KOPT-K1 (cell line): ENCODE results near the gene ANXA11.

ENCODE experiments used
- H3K27ac ChIP-seq: fragments of 200-600 bp; sonication (generic); 2 replicates; pipeline ENCODE4 v1.5.1; 2016; ENCODE audit warnings: antibody characterized with exemption, mild to moderate bottlenecking, low read depth, low read length; ENCODE audit not compliant: poor library complexity, severe bottlenecking
- H3K36me3 ChIP-seq: fragments of 200-600 bp; sonication (generic); 2 replicates; pipeline ENCODE4 v1.5.1; 2017; ENCODE audit warnings: antibody characterized with exemption, mild to moderate bottlenecking, low read length, moderate library complexity; ENCODE audit not compliant: insufficient read depth
- H3K9me3 ChIP-seq: fragments of 200-600 bp; sonication (generic); 2 replicates; pipeline ENCODE4 v1.5.1; 2017; ENCODE audit warnings: antibody characterized with exemption, low read length, mild to moderate bottlenecking; ENCODE audit not compliant: insufficient read depth, poor library complexity, severe bottlenecking

The ANXA11 gene

DNA sequence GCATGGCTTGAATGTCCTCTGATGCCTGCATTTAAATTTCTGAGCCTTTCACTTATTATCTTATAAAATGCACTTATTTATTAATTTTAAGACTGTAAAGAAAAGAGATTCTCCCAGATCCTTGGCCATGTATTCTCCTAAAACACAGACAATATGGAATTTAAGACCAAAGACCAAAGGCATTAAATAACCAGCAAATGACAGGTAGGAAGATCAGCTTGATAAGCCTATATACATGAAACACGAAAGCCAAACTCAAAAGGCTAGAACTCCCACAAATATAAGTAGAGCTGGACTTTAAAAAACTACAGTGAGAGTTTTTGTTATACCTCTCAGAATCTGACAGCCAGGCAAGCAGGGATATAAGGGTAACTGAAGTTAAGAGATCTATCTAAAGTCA lies 5.1 kb downstream of the ANXA11 start:
- Histone ChIP-seq H3K36me3 (peaks cover 3% of the 10 kb centered on the region; the same call in 1 of the 2 replicates), H3K9me3 (no peaks in the 10 kb centered on the region), H3K27ac (no peak overlapping the region)

DNA sequence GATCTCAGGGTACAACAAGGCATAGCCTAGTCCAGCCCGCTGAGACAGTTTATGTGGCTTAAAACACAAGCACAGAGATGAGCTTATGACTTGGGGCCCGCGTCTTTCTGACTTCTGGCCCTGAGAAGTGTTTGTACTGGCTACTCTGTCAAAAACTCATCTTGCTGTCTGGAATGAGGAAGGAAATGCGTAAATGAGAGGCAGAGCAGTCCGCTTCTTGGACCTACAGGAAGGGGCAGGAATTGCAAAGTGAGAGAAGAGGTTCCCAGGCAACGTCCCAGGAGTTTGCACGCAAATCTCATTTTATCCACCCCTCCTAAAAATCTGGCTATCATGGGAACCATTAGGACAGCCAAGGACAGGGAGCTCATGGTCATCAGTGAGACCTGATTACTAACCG lies 5.5 kb downstream of the ANXA11 start:
- Histone ChIP-seq H3K9me3 (no peaks in the 10 kb centered on the region), H3K36me3 (peaks cover 6% of the 10 kb centered on the region; the same call in 1 of the 2 replicates), H3K27ac (no peak overlapping the region)

- H3K27ac ChIP-seq = peak overlapping the region; percentile 37
- H3K9me3 ChIP-seq = no peaks in the 10 kb centered on the region
These were observed 7.1 kb downstream of the ANXA11 start for GRCh38 chr10:80197972-80198916.

DNA sequence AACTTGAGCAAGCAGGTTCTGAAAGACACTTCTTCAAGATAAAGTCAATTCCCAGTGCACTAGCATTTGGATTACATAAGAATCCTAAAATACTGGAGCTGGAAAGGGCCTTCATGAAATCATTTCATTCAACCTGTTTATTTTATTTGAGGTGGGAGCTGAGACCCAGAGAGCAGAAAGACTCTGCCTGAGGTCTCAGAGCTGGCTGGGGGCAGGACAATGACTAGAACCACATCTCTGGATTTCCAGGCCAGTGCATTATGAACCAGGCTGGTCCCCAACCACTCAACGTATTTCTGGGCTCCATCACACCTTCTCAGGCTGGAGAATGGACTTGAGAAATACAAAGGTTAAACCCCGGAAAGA lies 8.4 kb downstream of the ANXA11 start:
- peak overlapping the region; percentile 66 for H3K27ac ChIP-seq
- H3K36me3 ChIP-seq = peaks cover 26% of the 10 kb centered on the region; the same call in 1 of the 2 replicates

More at GRCh38 chr10:80197972-80198916, 7.1 kb downstream of the ANXA11 start:
- peaks cover 15% of the 10 kb centered on the region; the same call in 1 of the 2 replicates for H3K36me3 ChIP-seq

DNA sequence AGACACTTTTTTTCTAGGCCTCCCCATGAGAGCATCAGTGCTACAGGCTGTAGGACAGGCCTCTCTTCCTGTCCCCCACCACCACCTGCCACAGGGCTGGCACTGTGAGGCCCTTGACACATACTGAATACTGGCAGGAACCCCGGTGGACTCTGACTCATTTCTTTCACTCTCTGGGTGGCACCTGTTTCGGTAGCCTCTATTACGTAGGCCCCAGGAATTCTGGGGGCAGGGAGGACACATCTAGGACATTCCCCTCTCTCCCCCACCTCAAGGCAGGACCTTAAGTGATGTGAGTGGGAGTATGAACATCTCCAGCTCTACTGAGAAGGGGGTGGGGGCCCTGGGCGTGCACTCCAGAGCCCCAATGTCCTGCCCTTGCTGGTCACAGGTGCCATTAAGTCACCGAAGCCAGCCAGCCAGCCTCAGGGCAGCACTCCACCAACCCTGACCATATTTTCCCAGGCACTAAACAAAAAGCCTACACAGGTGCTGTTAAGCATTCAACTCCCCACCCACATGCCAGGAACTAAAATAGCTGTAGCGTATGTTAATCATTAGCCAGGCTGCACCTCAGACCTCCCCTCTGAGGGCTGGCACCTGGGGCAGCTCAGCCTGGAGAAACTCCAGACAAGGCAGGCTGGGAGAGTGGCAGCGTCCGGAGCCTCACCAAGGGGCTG lies 8.9 kb downstream of the ANXA11 start:
- peaks cover 18% of the 10 kb centered on the region for H3K9me3 ChIP-seq
- peak overlapping the region; percentile 66 for H3K27ac ChIP-seq
- peaks cover 31% of the 10 kb centered on the region; the same call in 1 of the 2 replicates for H3K36me3 ChIP-seq

More for the DNA sequence above, 8.4 kb downstream of the ANXA11 start:
- H3K9me3 ChIP-seq = peaks cover 13% of the 10 kb centered on the region

DNA sequence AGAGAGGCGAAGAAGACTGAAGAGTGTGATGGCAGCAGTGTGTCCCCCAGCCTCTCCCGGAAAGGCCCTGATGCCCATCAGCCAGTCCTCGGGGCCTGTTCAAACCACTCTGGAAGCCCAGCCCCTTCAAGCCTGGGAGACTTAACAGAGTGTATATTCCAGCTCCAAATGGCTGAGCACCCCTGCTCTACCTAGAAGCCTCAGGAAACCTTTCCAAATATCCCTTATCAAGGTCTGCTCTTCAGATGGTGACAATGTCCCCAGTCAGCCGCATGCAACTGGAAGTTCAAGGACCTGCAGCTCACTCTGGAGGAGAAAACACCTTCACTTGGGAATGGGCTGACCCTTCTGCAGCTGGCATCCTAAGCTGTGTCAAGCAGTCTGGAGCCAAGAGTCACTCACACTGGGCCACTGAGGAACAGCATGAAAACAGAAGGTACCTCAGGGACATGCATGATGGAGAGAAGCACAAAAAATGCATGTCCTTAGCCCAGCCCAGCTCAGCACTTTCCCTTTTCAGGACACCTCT lies 10.2 kb downstream of the ANXA11 start:
- Histone ChIP-seq H3K9me3 (peaks cover 19% of the 10 kb centered on the region), H3K27ac (peak overlapping the region; percentile 66)

DNA sequence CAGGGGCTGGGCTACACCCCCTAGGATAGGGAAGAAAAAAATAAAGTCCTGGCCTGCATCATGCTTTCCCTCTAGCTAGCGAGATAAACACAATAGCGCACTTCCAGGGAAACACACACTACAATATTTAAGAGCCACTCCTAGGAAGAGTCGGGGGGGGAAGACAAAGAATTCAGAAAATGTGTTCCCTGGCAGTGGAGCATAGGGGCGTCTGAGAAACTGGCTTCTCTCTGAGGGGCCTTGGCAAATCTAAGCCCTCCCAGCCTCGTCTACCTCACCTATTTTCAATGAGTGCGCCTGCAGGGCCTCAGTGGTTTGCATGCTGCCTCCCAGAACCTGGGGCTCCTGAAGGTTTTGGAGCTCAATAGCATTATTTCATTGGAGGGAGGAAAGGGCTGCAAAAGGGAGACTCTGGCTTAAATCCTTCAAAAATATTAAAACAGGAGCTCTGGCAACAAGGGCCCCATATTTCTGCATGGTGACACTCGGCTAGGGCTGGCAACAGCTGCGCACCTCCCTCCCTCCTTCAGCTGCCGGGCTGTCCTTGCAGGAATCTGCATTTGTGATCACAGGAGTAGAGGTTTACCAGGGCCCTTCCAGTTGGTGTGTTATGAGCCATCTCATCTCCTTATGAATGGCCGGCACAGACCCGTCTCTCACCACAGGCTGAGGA lies 10.8 kb downstream of the ANXA11 start:
- no peak overlapping the region for H3K27ac ChIP-seq
- H3K9me3 ChIP-seq = peaks cover 19% of the 10 kb centered on the region

More for the DNA sequence above, 10.2 kb downstream of the ANXA11 start:
- H3K36me3 ChIP-seq = peaks cover 31% of the 10 kb centered on the region; the same call in 1 of the 2 replicates

GRCh38 chr10:80192553-80192952 lies 12.8 kb downstream of the ANXA11 start:
- Histone ChIP-seq H3K9me3 (peaks cover 19% of the 10 kb centered on the region), H3K27ac (no peak overlapping the region), H3K36me3 (peaks cover 31% of the 10 kb centered on the region; the same call in 1 of the 2 replicates)

More for the DNA sequence above, 10.8 kb downstream of the ANXA11 start:
- peaks cover 31% of the 10 kb centered on the region; the same call in 1 of the 2 replicates for H3K36me3 ChIP-seq

DNA sequence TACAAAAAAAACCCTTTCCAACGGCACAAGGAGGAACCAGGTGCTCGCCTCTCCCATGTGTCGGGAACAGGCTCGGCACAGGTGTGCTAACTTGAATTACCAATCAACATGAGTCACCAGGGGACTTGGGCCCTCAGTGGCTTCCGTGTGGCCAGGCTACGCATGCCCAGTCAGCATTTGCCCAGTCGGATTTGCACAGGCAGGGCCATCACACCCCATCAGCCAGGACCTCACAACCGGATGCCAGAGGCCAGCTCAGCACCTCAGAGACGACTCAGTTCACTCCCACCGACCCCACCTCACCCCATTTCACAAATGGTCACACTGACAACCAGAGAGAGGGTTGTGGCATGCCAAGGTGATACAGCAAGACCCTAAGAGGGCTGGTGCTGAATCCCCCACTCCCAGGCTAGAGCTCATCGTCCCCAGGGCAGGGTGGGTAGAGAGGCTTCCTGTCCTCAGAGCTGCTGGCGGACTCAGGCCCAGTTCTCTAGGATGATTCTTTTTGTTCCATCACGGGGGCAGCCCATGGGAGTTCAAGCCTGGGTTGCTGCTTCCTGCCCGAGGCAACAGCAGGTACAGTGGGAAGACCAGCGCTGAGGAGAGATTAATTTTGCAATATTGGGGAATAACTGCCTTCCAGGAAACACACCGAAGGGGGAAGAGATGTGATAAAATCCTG lies 13.6 kb downstream of the ANXA11 start:
- H3K27ac ChIP-seq = no peak overlapping the region
- peaks cover 31% of the 10 kb centered on the region; the same call in 1 of the 2 replicates for H3K36me3 ChIP-seq
- peaks cover 19% of the 10 kb centered on the region for H3K9me3 ChIP-seq

- Histone ChIP-seq H3K9me3 (peaks cover 19% of the 10 kb centered on the region), H3K27ac (peak overlapping the region; percentile 87), H3K36me3 (peaks cover 24% of the 10 kb centered on the region; the same call in 1 of the 2 replicates)
These were observed 16.6 kb downstream of the ANXA11 start for GRCh38 chr10:80188713-80189112.

- Histone ChIP-seq H3K36me3 (peaks cover 24% of the 10 kb centered on the region), H3K9me3 (peaks cover 14% of the 10 kb centered on the region), H3K27ac (peak overlapping the region; percentile 87)
These were observed 17.6 kb downstream of the ANXA11 start for GRCh38 chr10:80187465-80188409.

DNA sequence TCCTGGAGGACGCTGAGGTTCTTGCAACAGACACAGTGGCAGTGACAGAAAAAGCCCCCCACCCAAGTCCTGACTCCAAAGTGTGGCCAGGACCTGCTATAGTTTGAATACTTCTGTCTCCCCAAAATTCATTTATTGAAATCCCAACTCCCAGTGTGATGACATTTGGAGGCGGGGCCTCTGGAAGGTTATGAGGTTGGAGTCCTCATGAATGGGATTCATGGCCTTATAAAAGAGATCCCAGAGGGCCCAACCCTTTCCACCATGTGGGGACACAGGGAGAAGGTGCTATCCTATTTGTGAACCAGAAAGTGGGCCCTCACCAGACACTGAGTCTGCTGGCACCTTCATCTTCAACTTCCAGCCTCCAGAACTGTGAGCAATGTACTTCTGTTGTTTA lies 18.3 kb downstream of the ANXA11 start:
- peaks cover 20% of the 10 kb centered on the region for H3K36me3 ChIP-seq
- H3K9me3 ChIP-seq = peaks cover 7% of the 10 kb centered on the region
- H3K27ac ChIP-seq = peak overlapping the region; percentile 87

DNA sequence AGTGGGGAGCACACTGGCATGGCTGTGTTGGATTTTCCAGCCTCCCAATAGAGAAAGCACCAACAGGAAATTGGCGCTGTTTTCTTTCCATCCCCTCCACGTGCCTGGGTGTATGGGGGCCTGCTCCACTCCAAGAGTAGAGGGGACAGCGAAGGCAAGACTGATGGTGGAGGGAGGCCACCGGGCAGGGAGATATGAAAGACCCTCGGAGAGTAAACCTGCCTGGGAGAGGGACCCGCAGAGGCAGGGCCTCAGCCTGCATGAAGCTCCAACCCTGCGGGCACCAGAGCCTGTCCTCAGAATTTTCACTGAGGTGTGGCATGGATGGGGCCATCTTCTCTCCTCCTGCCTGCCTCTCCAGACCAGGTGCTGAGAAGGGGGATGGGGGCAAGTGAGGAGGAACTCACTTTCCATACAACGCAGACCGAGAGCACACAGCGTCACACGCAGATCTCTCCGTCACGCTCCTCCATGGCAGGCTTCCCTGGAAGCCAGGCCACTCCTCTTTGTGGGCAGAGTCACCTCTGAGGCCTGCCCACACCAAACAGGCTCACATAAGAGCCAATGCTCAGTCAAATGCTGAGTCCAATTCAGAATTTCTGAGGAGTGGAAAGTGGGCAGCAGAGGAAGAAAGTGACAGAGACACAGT lies 18.8 kb downstream of the ANXA11 start:
- peaks cover 1% of the 10 kb centered on the region for H3K9me3 ChIP-seq
- peak overlapping the region; percentile 87 for H3K27ac ChIP-seq
- peaks cover 14% of the 10 kb centered on the region; the same call in 1 of the 2 replicates for H3K36me3 ChIP-seq
